ENCODE measurements around the gene PPFIBP1. TPM values are rescaled to one million over a fixed set of nuclear protein-coding genes. Genes with fewer than 3 reads are reported as not detected.

The PPFIBP1 gene
- polyA plus RNA-seq, 1 donor (not counting 4 experiments of a cell fraction or from before 2014, with no cell fraction given): 83.5 TPM

DNA sequence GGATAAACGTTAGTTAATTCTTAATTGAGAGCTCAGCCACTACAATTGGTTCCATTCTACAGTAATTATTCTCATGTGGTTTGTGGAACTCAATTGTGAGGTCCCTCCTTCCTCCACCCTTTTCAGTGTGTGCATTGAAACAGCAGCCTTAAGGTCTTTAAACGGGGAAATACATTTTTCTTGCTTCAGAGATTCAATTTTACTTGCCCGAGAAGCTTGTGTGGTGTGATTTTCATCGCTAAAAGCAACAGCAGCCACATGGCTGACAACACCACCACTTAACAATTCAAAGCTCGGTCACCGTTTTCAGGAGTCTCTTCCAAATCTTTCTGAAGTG lies 733 bp upstream of the PPFIBP1 start:
- FAIRE-seq (no peak), DNase-seq (ENCODE audit: low read depth, low spot score) (no peak)
- peak overlapping the region; percentile 83 to 93 (median 85) for H3K4me3 ChIP-seq (ENCODE audit: control insufficient read depth in 2 of 3, extremely low read depth in 1 of 3, insufficient read depth in 2 of 3, low read depth in 1 of 3, low read length in 3 of 3)
- peak overlapping the region; percentile 96 for H3K9ac ChIP-seq (ENCODE audit: control insufficient read depth, extremely low read depth, insufficient read depth, low read length)
- H2AFZ ChIP-seq (ENCODE audit: control insufficient read depth, low read length): peak overlapping the region; percentile 96
- H3K79me2 ChIP-seq (ENCODE audit: control insufficient read depth, insufficient read depth, low read length): peaks cover 38% of the 10 kb centered on the region
- H4K20me1 ChIP-seq (ENCODE audit: control insufficient read depth, extremely low read depth, insufficient read depth, low read length): no peaks in the 10 kb centered on the region
- peak overlapping the region; percentile 98 for H3K27ac ChIP-seq (ENCODE audit: control insufficient read depth, insufficient read depth, low read length)
- H3K36me3 ChIP-seq (ENCODE audit: control insufficient read depth in 2 of 2, extremely low read depth in 1 of 2, insufficient read depth in 2 of 2, low read length in 2 of 2): peaks cover 1 to 7% of the 10 kb centered on the region in 2 experiments
- dilution Hi-C loops (cut with MboI; ENCODE audit: extremely low pct_ligation_motif_present, low sequenced_read_pairs): no loop called here
- H3K9me3 ChIP-seq (ENCODE audit: control insufficient read depth, low read depth, low read length): no peaks in the 10 kb centered on the region
- H3K4me1 ChIP-seq (ENCODE audit: control insufficient read depth, extremely low read depth, insufficient read depth, low read length): peaks cover 23% of the 10 kb centered on the region
- peaks cover 6% of the 10 kb centered on the region for H3K9me1 ChIP-seq (ENCODE audit: control insufficient read depth, extremely low read depth, insufficient read depth, low read length)
- peak overlapping the region; percentile 97 for H3K4me2 ChIP-seq (ENCODE audit: control insufficient read depth, extremely low read depth, insufficient read depth, low read depth, low read length)
- no peaks in the 10 kb centered on the region for H3K27me3 ChIP-seq (ENCODE audit: control insufficient read depth, extremely low read depth, insufficient read depth, low read length)
- TF ChIP-seq, protein P1, sequence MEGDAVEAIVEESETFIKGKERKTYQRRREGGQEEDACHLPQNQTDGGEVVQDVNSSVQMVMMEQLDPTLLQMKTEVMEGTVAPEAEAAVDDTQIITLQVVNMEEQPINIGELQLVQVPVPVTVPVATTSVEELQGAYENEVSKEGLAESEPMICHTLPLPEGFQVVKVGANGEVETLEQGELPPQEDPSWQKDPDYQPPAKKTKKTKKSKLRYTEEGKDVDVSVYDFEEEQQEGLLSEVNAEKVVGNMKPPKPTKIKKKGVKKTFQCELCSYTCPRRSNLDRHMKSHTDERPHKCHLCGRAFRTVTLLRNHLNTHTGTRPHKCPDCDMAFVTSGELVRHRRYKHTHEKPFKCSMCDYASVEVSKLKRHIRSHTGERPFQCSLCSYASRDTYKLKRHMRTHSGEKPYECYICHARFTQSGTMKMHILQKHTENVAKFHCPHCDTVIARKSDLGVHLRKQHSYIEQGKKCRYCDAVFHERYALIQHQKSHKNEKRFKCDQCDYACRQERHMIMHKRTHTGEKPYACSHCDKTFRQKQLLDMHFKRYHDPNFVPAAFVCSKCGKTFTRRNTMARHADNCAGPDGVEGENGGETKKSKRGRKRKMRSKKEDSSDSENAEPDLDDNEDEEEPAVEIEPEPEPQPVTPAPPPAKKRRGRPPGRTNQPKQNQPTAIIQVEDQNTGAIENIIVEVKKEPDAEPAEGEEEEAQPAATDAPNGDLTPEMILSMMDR (optimal IDR thresholded peaks at IDR 0.05 in 1 of 3, IDR thresholded peaks at IDR 0.05 in 1 of 3, conservative IDR thresholded peaks at IDR 0.05 in 1 of 3; ENCODE audit: extremely low read depth in 1 of 3, insufficient read depth in 2 of 3, low read length in 3 of 3): no peak
- no peak for TF ChIP-seq EZH2 (IDR thresholded peaks at IDR 0.05; ENCODE audit: low read length)

DNA sequence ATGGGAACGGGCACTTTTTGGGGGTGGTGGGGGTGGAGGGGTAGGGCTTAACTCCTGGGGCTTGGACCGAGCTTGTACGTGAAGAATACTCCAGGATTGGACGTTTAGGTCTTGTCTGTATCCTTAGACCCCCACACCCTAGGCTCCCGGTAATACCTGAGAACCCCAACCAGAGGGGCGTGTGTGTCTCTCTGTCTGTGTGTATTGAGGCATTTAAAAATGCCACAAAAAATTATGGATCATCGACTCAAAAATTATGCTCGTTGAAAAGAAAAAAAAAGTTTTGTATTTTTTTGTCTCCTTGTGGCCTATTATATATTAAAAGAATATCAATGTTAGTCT lies 459 bp downstream of the PPFIBP1 start:
- Histone ChIP-seq H3K9me3 (ENCODE audit: control insufficient read depth, low read depth, low read length) (no peaks in the 10 kb centered on the region), H4K20me1 (ENCODE audit: control insufficient read depth, extremely low read depth, insufficient read depth, low read length) (no peaks in the 10 kb centered on the region), H3K9me1 (ENCODE audit: control insufficient read depth, extremely low read depth, insufficient read depth, low read length) (peaks cover 6% of the 10 kb centered on the region), H3K9ac (ENCODE audit: control insufficient read depth, extremely low read depth, insufficient read depth, low read length) (peak overlapping the region; percentile 96), H3K36me3 (ENCODE audit: control insufficient read depth in 2 of 2, extremely low read depth in 1 of 2, insufficient read depth in 2 of 2, low read length in 2 of 2) (peaks cover 1 to 7% of the 10 kb centered on the region in 2 experiments), H3K27me3 (ENCODE audit: control insufficient read depth, extremely low read depth, insufficient read depth, low read length) (no peaks in the 10 kb centered on the region), H2AFZ (ENCODE audit: control insufficient read depth, low read length) (peak overlapping the region; percentile 29), H3K4me1 (ENCODE audit: control insufficient read depth, extremely low read depth, insufficient read depth, low read length) (peaks cover 23% of the 10 kb centered on the region), H3K4me2 (ENCODE audit: control insufficient read depth, extremely low read depth, insufficient read depth, low read depth, low read length) (peak overlapping the region; percentile 70), H3K79me2 (ENCODE audit: control insufficient read depth, insufficient read depth, low read length) (peaks cover 50% of the 10 kb centered on the region), H3K27ac (ENCODE audit: control insufficient read depth, insufficient read depth, low read length) (peak overlapping the region; percentile 98), H3K4me3 (ENCODE audit: control insufficient read depth in 2 of 3, extremely low read depth in 1 of 3, insufficient read depth in 2 of 3, low read depth in 1 of 3, low read length in 3 of 3) (peak overlapping the region; percentile 83 to 93 (median 85))
- FAIRE-seq (no peak), DNase-seq (ENCODE audit: low read depth, low spot score) (no peak)
- dilution Hi-C loops (cut with MboI; ENCODE audit: extremely low pct_ligation_motif_present, low sequenced_read_pairs): no loop called here
- TF ChIP-seq EZH2 (IDR thresholded peaks at IDR 0.05; ENCODE audit: low read length): no peak
- TF ChIP-seq, protein P1 (optimal IDR thresholded peaks at IDR 0.05 in 1 of 3, IDR thresholded peaks at IDR 0.05 in 1 of 3, conservative IDR thresholded peaks at IDR 0.05 in 1 of 3; ENCODE audit: extremely low read depth in 1 of 3, insufficient read depth in 2 of 3, low read length in 3 of 3): no peak
